ENCODE measurements around the gene KRTAP19-1.
A peak's percentile ranks its signal among the peaks of the same experiment; 100 is the strongest.

Gene KRTAP19-1

GRCh38 chr21:30439975-30440374 lies 40.2 kb downstream of the KRTAP19-1 start, which contains the start of gene KRTAP15-1:
TSS of gene KRTAP15-1 (plus strand) at chr21:30440275. CDS start at chr21:30440328, 53 bp downstream.
- in situ Hi-C loops (cut with HindIII; ENCODE audit: low pct_ligation_motif_present, low sequenced_read_pairs): no loop called here
- Histone ChIP-seq H3K27me3 (replicated peaks) (no peaks in the 10 kb centered on the region), H3K27ac (no peak within 1 kb of the TSS), H3K4me3 (ENCODE audit: low read depth, low read length) (no peak within 1 kb of the TSS), H3K36me3 (replicated peaks) (no peaks in the 10 kb centered on the region)
- TF ChIP-seq CTCF (IDR thresholded peaks at IDR 0.05; ENCODE audit: low read depth, low read length, missing control alignments): no peak
- DNase-seq: no peak

GRCh38 chr21:30437010-30437565 lies 43.1 kb downstream of the KRTAP19-1 start:
- no peaks in the 10 kb centered on the region for H3K36me3 ChIP-seq (replicated peaks)
- H3K4me3 ChIP-seq (ENCODE audit: low read depth, low read length): no peak overlapping the region
- H3K27me3 ChIP-seq (replicated peaks): no peaks in the 10 kb centered on the region
- DNase-seq: no peak
- in situ Hi-C loops (cut with HindIII; ENCODE audit: low pct_ligation_motif_present, low sequenced_read_pairs): no loop called here
- H3K27ac ChIP-seq: no peak overlapping the region
- TF ChIP-seq CTCF (IDR thresholded peaks at IDR 0.05; ENCODE audit: low read depth, low read length, missing control alignments): no peak

- Histone ChIP-seq H3K36me3 (replicated peaks) (no peaks in the 10 kb centered on the region), H3K27me3 (replicated peaks) (no peaks in the 10 kb centered on the region), H3K4me3 (ENCODE audit: low read depth, low read length) (no peak overlapping the region), H3K27ac (no peak overlapping the region)
- peak; percentile 20 for DNase-seq
- peak; percentile 76 for TF ChIP-seq CTCF (IDR thresholded peaks at IDR 0.05; ENCODE audit: low read depth, low read length, missing control alignments)
- in situ Hi-C loops (cut with HindIII; ENCODE audit: low pct_ligation_motif_present, low sequenced_read_pairs): no loop called here
Observed at GRCh38 chr21:30434033-30434631, 46.0 kb downstream of the KRTAP19-1 start.

- Histone ChIP-seq H3K27me3 (replicated peaks) (no peaks in the 10 kb centered on the region), H3K36me3 (replicated peaks) (no peaks in the 10 kb centered on the region), H3K27ac (no peak within 1 kb of the TSS), H3K4me3 (ENCODE audit: low read depth, low read length) (no peak within 1 kb of the TSS)
- in situ Hi-C loops (cut with HindIII; ENCODE audit: low pct_ligation_motif_present, low sequenced_read_pairs): no loop called here
- DNase-seq: no peak
- no peak for TF ChIP-seq CTCF (IDR thresholded peaks at IDR 0.05; ENCODE audit: low read depth, low read length, missing control alignments)
Observed at GRCh38 chr21:30430170-30430655, 50.0 kb downstream of the KRTAP19-1 start, which contains the start of gene KRTAP13-4. TSS of gene KRTAP13-4 (plus strand) at chr21:30430220. CDS start at chr21:30430276, 56 bp downstream.
